ENCODE data around the gene SPAG17.

The SPAG17 gene

GRCh38 chr1:117985973-117986372 is 199.1 kb downstream of the SPAG17 start:
- Mint-ChIP-seq H3K27ac (no peak overlapping the region), H3K4me1 (peaks cover 3 to 5% of the 10 kb centered on the region in 2 donors), H3K27me3 (peaks cover 9 to 15% of the 10 kb centered on the region in 2 donors), H3K4me3 (no peak overlapping the region), H3K36me3 (no peaks in the 10 kb centered on the region), H3K9me3 (no peaks in the 10 kb centered on the region)
- ATAC-seq (replicated peaks) (peak; percentile 73 to 80), DNase-seq (no peak)

GRCh38 chr1:117985239-117985638 is 199.8 kb downstream of the SPAG17 start:
- H3K27me3 Mint-ChIP-seq = peaks cover 9 to 15% of the 10 kb centered on the region in 2 donors
- H3K4me3 Mint-ChIP-seq = no peak overlapping the region
- H3K27ac Mint-ChIP-seq = no peak overlapping the region
- ATAC-seq (replicated peaks) = no peak
- peaks cover 3 to 5% of the 10 kb centered on the region in 2 donors for H3K4me1 Mint-ChIP-seq
- no peaks in the 10 kb centered on the region for H3K9me3 Mint-ChIP-seq
- H3K36me3 Mint-ChIP-seq = no peaks in the 10 kb centered on the region
- no peak for DNase-seq

DNA sequence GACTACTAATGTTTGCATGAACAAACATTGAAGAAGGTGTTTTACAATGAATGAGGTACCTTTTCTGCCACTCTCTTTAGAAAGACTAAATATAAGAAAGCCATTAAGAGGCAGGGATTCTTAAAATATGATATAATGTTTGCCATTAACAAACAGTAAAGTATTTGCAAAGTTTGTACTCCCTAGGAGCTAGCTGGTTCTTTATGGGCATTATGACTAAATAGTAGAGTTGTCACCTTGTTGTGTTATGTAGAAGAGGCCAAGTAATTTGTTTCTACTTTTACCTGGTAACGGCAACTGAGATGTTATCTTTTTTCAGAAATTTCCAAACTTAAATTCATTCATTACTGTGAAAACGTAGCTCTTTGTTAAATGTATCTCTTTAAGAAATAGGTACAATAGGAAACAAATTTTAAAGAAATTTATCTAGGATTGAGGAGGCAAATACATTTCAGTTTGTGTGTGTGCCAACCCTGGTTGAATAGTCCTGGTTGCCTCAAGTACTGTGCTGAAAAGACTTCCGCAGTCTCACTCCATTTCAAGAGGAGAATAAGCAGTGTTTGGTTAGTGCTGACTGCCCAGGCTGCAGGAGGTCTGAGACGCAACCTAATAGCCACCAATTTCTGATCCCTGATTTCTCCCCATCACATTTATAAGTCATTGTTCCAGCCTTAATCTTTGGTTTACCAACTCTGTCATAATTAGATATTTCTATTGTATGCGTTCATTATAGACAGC is 203.4 kb downstream of the SPAG17 start:
- no peak for DNase-seq
- H3K36me3 Mint-ChIP-seq = no peaks in the 10 kb centered on the region
- ATAC-seq (replicated peaks) = no peak
- no peaks in the 10 kb centered on the region for H3K9me3 Mint-ChIP-seq
- no peak overlapping the region for H3K27ac Mint-ChIP-seq
- H3K27me3 Mint-ChIP-seq = peaks cover 9 to 15% of the 10 kb centered on the region in 2 donors
- peaks cover 3 to 5% of the 10 kb centered on the region in 2 donors for H3K4me1 Mint-ChIP-seq
- no peak overlapping the region for H3K4me3 Mint-ChIP-seq

GRCh38 chr1:117976381-117976780 is 208.6 kb downstream of the SPAG17 start:
- Mint-ChIP-seq H3K27me3 (no peaks in the 10 kb centered on the region), H3K27ac (no peak overlapping the region), H3K9me3 (no peaks in the 10 kb centered on the region), H3K4me3 (no peak overlapping the region), H3K36me3 (no peaks in the 10 kb centered on the region), H3K4me1 (no peaks in the 10 kb centered on the region)
- ATAC-seq (replicated peaks) (no peak), DNase-seq (no peak)

DNA sequence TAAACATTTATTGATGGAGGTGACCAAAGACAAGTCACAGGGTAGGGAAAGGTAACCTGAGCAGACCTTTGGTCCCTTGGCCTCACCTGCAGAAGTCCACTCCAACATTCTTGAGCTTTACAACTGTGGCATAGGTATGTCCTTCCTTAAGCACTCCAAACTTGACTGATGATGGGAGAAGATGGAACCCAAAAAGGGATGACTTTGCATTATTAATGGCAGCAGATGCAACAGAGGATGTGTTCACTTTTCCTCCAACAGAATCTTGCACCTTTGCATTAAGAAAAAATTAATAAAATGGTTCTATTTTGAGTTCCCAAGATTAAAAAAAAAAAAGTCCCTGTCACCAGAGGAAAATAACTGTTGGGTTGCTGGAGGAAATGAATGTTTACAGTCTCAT is 213.3 kb downstream of the SPAG17 start:
- ATAC-seq (replicated peaks) (no peak), DNase-seq (no peak)
- Mint-ChIP-seq H3K27me3 (no peaks in the 10 kb centered on the region), H3K4me3 (no peak overlapping the region), H3K36me3 (no peaks in the 10 kb centered on the region), H3K4me1 (peaks cover 3 to 13% of the 10 kb centered on the region in 2 donors), H3K9me3 (no peaks in the 10 kb centered on the region), H3K27ac (peak overlapping the region; percentile 5)

DNA sequence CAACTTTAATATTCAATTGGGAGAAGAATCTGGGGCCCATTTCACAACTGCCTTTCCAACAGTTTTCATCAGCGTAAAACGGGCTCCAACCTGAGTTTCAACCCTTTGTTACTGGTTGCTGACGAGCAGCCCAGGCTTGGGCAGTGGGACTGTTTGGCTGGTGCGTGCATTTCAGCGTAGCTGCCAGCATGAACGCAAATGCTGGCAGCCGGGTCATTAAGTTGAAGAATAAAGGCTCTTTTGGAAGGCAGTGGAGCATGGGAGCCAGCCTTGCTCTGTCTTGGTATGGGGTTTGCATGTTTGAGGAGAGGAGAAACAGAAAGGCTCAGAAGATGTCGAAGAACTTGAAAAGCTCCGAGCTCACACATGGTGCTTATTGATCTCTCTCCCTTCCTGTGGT is 214.8 kb downstream of the SPAG17 start:
- H3K27ac Mint-ChIP-seq = no peak overlapping the region
- no peak for ATAC-seq (replicated peaks)
- peaks cover 2 to 6% of the 10 kb centered on the region in 2 donors for H3K36me3 Mint-ChIP-seq
- no peaks in the 10 kb centered on the region for H3K27me3 Mint-ChIP-seq
- peaks cover 3 to 13% of the 10 kb centered on the region in 2 donors for H3K4me1 Mint-ChIP-seq
- no peaks in the 10 kb centered on the region for H3K9me3 Mint-ChIP-seq
- no peak for DNase-seq
- H3K4me3 Mint-ChIP-seq = no peak overlapping the region

- no peak for DNase-seq
- no peak overlapping the region for H3K4me3 Mint-ChIP-seq
These were observed 217.1 kb downstream of the SPAG17 start for GRCh38 chr1:117967881-117968280.

GRCh38 chr1:117967477-117967876 is 217.6 kb downstream of the SPAG17 start:
- ATAC-seq (replicated peaks) (no peak), DNase-seq (no peak)
- H3K9me3 Mint-ChIP-seq = no peaks in the 10 kb centered on the region
- H3K4me1 Mint-ChIP-seq = peaks cover 5 to 25% of the 10 kb centered on the region in 2 donors
- H3K4me3 Mint-ChIP-seq = no peak overlapping the region
- no peak overlapping the region for H3K27ac Mint-ChIP-seq
- H3K27me3 Mint-ChIP-seq = no peaks in the 10 kb centered on the region
- peaks cover 8 to 21% of the 10 kb centered on the region in 2 donors for H3K36me3 Mint-ChIP-seq

More at GRCh38 chr1:117967881-117968280, 217.1 kb downstream of the SPAG17 start:
- H3K27ac Mint-ChIP-seq = no peak overlapping the region
- H3K9me3 Mint-ChIP-seq = no peaks in the 10 kb centered on the region
- H3K27me3 Mint-ChIP-seq = no peaks in the 10 kb centered on the region
- peaks cover 8 to 21% of the 10 kb centered on the region in 2 donors for H3K36me3 Mint-ChIP-seq
- peak; percentile 47 to 62 for ATAC-seq (replicated peaks)
- peaks cover 5 to 25% of the 10 kb centered on the region in 2 donors for H3K4me1 Mint-ChIP-seq

- Mint-ChIP-seq H3K9me3 (no peaks in the 10 kb centered on the region), H3K4me3 (no peak overlapping the region), H3K4me1 (peaks cover 5 to 25% of the 10 kb centered on the region in 2 donors), H3K27ac (no peak overlapping the region), H3K36me3 (peaks cover 14 to 34% of the 10 kb centered on the region in 2 donors), H3K27me3 (no peaks in the 10 kb centered on the region)
- ATAC-seq (replicated peaks) = no peak
- DNase-seq = no peak
These were observed 220.6 kb downstream of the SPAG17 start for GRCh38 chr1:117964290-117965038.

DNA sequence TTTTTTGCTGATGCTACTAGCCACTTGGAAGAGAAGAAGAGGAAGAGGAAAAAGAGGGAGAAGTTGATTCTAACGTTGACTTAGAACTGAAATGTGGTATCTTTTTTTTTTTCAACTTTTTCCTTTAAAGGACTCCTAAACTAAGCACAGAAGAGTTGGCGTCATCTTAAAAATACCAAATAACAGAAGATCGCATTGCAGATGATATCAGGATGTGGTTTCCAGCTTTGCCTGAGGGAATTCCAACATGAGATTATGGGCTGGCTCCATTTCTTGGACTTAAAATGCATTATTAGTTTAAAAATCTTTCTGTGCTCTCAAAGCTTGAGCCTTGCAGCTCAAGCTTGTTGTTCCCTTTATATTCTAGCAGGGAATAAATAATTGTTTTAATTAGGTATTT is 225.7 kb downstream of the SPAG17 start:
- peaks cover 3 to 6% of the 10 kb centered on the region in 2 donors for H3K4me1 Mint-ChIP-seq
- peaks cover 33 to 47% of the 10 kb centered on the region in 2 donors for H3K36me3 Mint-ChIP-seq
- H3K4me3 Mint-ChIP-seq = no peak overlapping the region
- no peaks in the 10 kb centered on the region for H3K9me3 Mint-ChIP-seq
- H3K27me3 Mint-ChIP-seq = no peaks in the 10 kb centered on the region
- ATAC-seq (replicated peaks) = no peak
- DNase-seq = no peak
- no peak overlapping the region for H3K27ac Mint-ChIP-seq

- H3K27me3 Mint-ChIP-seq = no peaks in the 10 kb centered on the region
- no peak overlapping the region for H3K27ac Mint-ChIP-seq
- DNase-seq = no peak
- H3K4me3 Mint-ChIP-seq = no peak overlapping the region
- no peaks in the 10 kb centered on the region for H3K9me3 Mint-ChIP-seq
- H3K4me1 Mint-ChIP-seq = no peaks in the 10 kb centered on the region
- peaks cover 29 to 45% of the 10 kb centered on the region in 2 donors for H3K36me3 Mint-ChIP-seq
- no peak for ATAC-seq (replicated peaks)
These were observed 232.6 kb downstream of the SPAG17 start for GRCh38 chr1:117952386-117952785.

- Mint-ChIP-seq H3K4me1 (no peaks in the 10 kb centered on the region), H3K27ac (no peak overlapping the region), H3K27me3 (no peaks in the 10 kb centered on the region), H3K36me3 (peaks cover 31 to 41% of the 10 kb centered on the region in 2 donors), H3K4me3 (no peak overlapping the region), H3K9me3 (no peaks in the 10 kb centered on the region)
- ATAC-seq (replicated peaks) = no peak
- no peak for DNase-seq
These were observed 242.7 kb downstream of the SPAG17 start for GRCh38 chr1:117942293-117942692.

DNA sequence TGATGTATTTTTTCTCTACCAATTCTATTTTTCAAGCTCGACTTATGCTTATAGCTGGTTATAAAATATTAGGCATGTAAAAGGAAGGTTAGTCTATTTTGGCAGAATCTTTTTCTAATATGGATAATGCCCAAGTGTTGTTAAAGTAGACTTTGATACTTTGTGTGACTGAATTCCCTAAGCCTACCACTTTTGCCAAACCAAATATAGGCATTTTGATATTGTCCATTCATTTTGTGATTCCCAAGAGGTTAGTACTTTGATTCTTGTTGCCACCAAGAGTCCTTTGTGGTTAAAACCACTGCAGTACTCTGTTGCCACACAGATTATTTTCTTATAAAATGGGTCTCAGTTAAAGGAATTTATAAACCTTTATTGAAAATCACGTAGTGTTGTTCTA is 251.3 kb downstream of the SPAG17 start:
- ATAC-seq (replicated peaks) = no peak
- Mint-ChIP-seq H3K4me1 (peaks cover 16 to 37% of the 10 kb centered on the region in 2 donors), H3K36me3 (peaks cover 17 to 49% of the 10 kb centered on the region in 2 donors), H3K27me3 (no peaks in the 10 kb centered on the region), H3K27ac (no peak overlapping the region), H3K9me3 (no peaks in the 10 kb centered on the region), H3K4me3 (no peak overlapping the region)
- no peak for DNase-seq

- H3K27ac Mint-ChIP-seq = no peak overlapping the region
- H3K4me3 Mint-ChIP-seq = no peak overlapping the region
- no peaks in the 10 kb centered on the region for H3K9me3 Mint-ChIP-seq
- DNase-seq (no peak), ATAC-seq (replicated peaks) (no peak)
- H3K36me3 Mint-ChIP-seq = peaks cover 12 to 39% of the 10 kb centered on the region in 2 donors
- peaks cover 18 to 46% of the 10 kb centered on the region in 2 donors for H3K4me1 Mint-ChIP-seq
- no peaks in the 10 kb centered on the region for H3K27me3 Mint-ChIP-seq
These were observed 252.5 kb downstream of the SPAG17 start for GRCh38 chr1:117932576-117932975.

DNA sequence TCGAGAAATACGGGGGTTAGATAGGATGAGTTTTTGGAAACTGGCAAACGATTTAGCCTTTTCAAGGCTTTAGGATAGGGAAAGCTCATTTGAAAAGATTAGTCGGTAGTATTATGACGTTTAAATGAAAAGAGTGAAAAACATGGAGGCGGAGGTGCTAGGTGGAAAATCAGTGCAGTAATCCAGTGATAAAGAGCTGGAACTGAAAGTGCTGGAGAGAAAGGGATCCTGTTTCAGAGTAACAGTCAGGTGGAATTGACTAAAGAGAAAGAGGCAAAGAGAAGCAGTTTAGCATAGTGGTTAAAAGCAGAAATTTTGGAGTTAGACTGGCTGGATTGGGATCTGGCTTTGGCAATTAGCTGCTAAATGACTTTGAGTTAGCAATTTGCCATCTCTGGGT is 254.5 kb downstream of the SPAG17 start:
- Mint-ChIP-seq H3K36me3 (peaks cover 8 to 31% of the 10 kb centered on the region in 2 donors), H3K9me3 (no peaks in the 10 kb centered on the region), H3K27me3 (no peaks in the 10 kb centered on the region), H3K4me1 (peaks cover 23 to 57% of the 10 kb centered on the region in 2 donors), H3K4me3 (peak overlapping the region; percentile 93 to 95), H3K27ac (peak overlapping the region; percentile 100)
- ATAC-seq (replicated peaks) = no peak
- DNase-seq = no peak
